Liver (tissue), 9 donors: ENCODE results near the gene TRIO. TPM values are rescaled to one million over a fixed set of nuclear protein-coding genes. Genes with fewer than 3 reads are reported as not detected.

ENCODE experiments used
- DNase-seq: peaks from one replicate; pipeline ENCODE4 v3.0.0-alpha.2; 2017; ENCODE audit warnings: low spot score
- H3K27ac ChIP-seq, 2 donors: one replicate each; pipeline ENCODE4 v1.7.0; 2013; ENCODE audit warnings: inconsistent platforms in 2 of 2, low read length in 2 of 2, control low read depth in 1 of 2, low read depth in 1 of 2, mild to moderate bottlenecking in 1 of 2
- H3K27me3 ChIP-seq, 4 donors: one replicate each; pipeline versions ENCODE4 v1.6.1 to v1.7.0; 2013; ENCODE audit warnings: low read length in 3 of 4, inconsistent platforms in 1 of 4, mild to moderate bottlenecking in 1 of 4, moderate library complexity in 1 of 4; ENCODE audit not compliant: control insufficient read depth in 4 of 4, insufficient read depth in 4 of 4
- H3K36me3 ChIP-seq, 4 donors: one replicate each; pipeline versions ENCODE4 v1.6.1 to v1.7.0; 2013; ENCODE audit warnings: low read length in 3 of 4, mild to moderate bottlenecking in 3 of 4, low read depth in 1 of 4, moderate library complexity in 1 of 4; ENCODE audit not compliant: control insufficient read depth in 4 of 4, insufficient read depth in 3 of 4
- H3K4me1 ChIP-seq, 4 donors: one replicate each; pipeline versions ENCODE4 v1.6.1 to v1.7.0; 2013; ENCODE audit warnings: low read length in 3 of 4, mild to moderate bottlenecking in 3 of 4, moderate library complexity in 1 of 4; ENCODE audit not compliant: control insufficient read depth in 4 of 4, insufficient read depth in 4 of 4
- H3K4me3 ChIP-seq, 3 donors: one replicate each; pipeline versions ENCODE4 v1.6.1 to v1.7.0; 2013; ENCODE audit warnings: low read length in 3 of 3, control low read depth in 1 of 3, low read depth in 1 of 3, mild to moderate bottlenecking in 1 of 3
- H3K9ac ChIP-seq, 2 donors: one replicate each; pipeline ENCODE4 v1.7.0; 2013; ENCODE audit warnings: low read length in 2 of 2, mild to moderate bottlenecking in 2 of 2, moderate library complexity in 2 of 2, control low read depth in 1 of 2, low read depth in 1 of 2
- H3K9me3 ChIP-seq, 4 donors: one replicate each; pipeline versions ENCODE4 v1.6.1 to v1.7.0; 2013; ENCODE audit warnings: low read length in 3 of 4; ENCODE audit not compliant: control insufficient read depth in 4 of 4
- ATF3 ChIP-seq: IDR thresholded peaks from 2 replicates; pipeline ENCODE4 v1.6.1; 2016; ENCODE audit warnings: antibody characterized with exemption
- CTCF ChIP-seq: fragments of 150-350 bp; IDR thresholded peaks from 2 replicates; pipeline ENCODE4 v1.5.1; 2017; ENCODE audit warnings: improper control_type of control experiment, low read depth, low read length; ENCODE audit not compliant: missing input control
- EGR1 ChIP-seq, 2 donors: IDR thresholded peaks; 2 replicates each; pipeline ENCODE4 v1.6.1; 2016 to 2018; ENCODE audit warnings: antibody characterized with exemption in 2 of 2, low read depth in 2 of 2
- FOXA1 ChIP-seq: IDR thresholded peaks from 2 replicates; pipeline ENCODE4 v1.6.1; 2016; ENCODE audit warnings: antibody characterized with exemption
- FOXA2 ChIP-seq: IDR thresholded peaks from 2 replicates; pipeline ENCODE4 v1.6.1; 2016; ENCODE audit warnings: antibody characterized with exemption
- GABPA ChIP-seq, 2 donors: IDR thresholded peaks in 1 of 2; conservative IDR thresholded peaks in 1 of 2; 2 replicates each; pipeline ENCODE4 v1.6.1; 2016; ENCODE audit warnings: antibody characterized with exemption in 2 of 2, mild to moderate bottlenecking in 1 of 2, moderate library complexity in 1 of 2
- HNF4A ChIP-seq, 2 donors: conservative IDR thresholded peaks; 2 replicates each; pipeline ENCODE4 v1.6.1; 2016; ENCODE audit warnings: antibody characterized with exemption in 2 of 2, mild to moderate bottlenecking in 2 of 2
- HNF4G ChIP-seq: IDR thresholded peaks from 2 replicates; pipeline ENCODE4 v1.6.1; 2016; ENCODE audit warnings: antibody characterized with exemption
- JUND ChIP-seq, 2 donors: IDR thresholded peaks; 2 replicates each; pipeline ENCODE4 v1.6.1; 2016; ENCODE audit warnings: antibody characterized with exemption in 2 of 2
- MAX ChIP-seq: IDR thresholded peaks from 2 replicates; pipeline ENCODE4 v1.6.1; 2016; ENCODE audit warnings: antibody characterized with exemption
- NR2F2 ChIP-seq: IDR thresholded peaks from 2 replicates; pipeline ENCODE4 v1.6.1; 2016; ENCODE audit warnings: antibody characterized with exemption
- RAD21 ChIP-seq, 2 donors: IDR thresholded peaks; 2 replicates each; pipeline ENCODE4 v1.6.1; 2016; ENCODE audit warnings: antibody characterized with exemption in 2 of 2, mild to moderate bottlenecking in 2 of 2
- REST ChIP-seq: IDR thresholded peaks from 2 replicates; pipeline ENCODE4 v1.6.1; 2016; ENCODE audit warnings: antibody characterized with exemption, mild to moderate bottlenecking
- RXRA ChIP-seq, 2 donors: IDR thresholded peaks; 2 replicates each; pipeline ENCODE4 v1.6.1; 2017 to 2018; ENCODE audit warnings: antibody characterized with exemption in 2 of 2, mild to moderate bottlenecking in 1 of 2
- SP1 ChIP-seq: IDR thresholded peaks from 2 replicates; pipeline ENCODE4 v1.6.1; 2018; ENCODE audit warnings: antibody characterized with exemption, mild to moderate bottlenecking
- TAF1 ChIP-seq: conservative IDR thresholded peaks from 2 replicates; pipeline ENCODE4 v1.6.1; 2016; ENCODE audit warnings: antibody characterized with exemption, mild to moderate bottlenecking
- YY1 ChIP-seq: IDR thresholded peaks from 2 replicates; pipeline ENCODE4 v1.6.1; 2016; ENCODE audit warnings: antibody characterized with exemption, mild to moderate bottlenecking
- ZBTB33 ChIP-seq: IDR thresholded peaks from 2 replicates; pipeline ENCODE4 v1.6.1; 2016; ENCODE audit warnings: antibody characterized with exemption
- WGBS: extraction: QIAGEN DNeasy Blood & Tissue Kit; methylation state at CpG from one replicate; pipeline ENCODE4 v1.1.7; 2013; 5-methylcytosine and 5-hydroxymethylcytosine counted together
- polyA plus RNA-seq, 2 donors: library from polyadenylated mRNA; stranded (reverse) in 1 of 2; unstranded in 1 of 2; fragments of 200-250 nt in 1 of 2; fragments of >200 nt in 1 of 2; fragmentation: Nextera tagmentation in 1 of 2; extraction: Ambion mirVana in 1 of 2; gene quantifications; one replicate each; pipeline versions ENCODE4 v1.2.1 to v1.2.3, GENCODE V29; 2013 to 2015
- total RNA-seq, 2 donors: library from RNA; depleted of rRNA; stranded (reverse); fragments of >200 nt; gene quantifications; one replicate each; pipeline ENCODE4 v1.2.3, GENCODE V29; 2014
- donor health status: healthy.
- donor health status: healthy.
- donor health status: healthy.
- donor health status: healthy.
- donor health status: healthy.

Gene TRIO
- total and polyA plus RNA-seq, 4 donors: 8.5 to 86.2 (median 16.0) TPM

- no peaks in the 10 kb centered on the region for H3K9me3 ChIP-seq
- DNase-seq: no peak
- H3K27me3 ChIP-seq: no peaks in the 10 kb centered on the region
- H3K9ac ChIP-seq: no peak overlapping the region
- WGBS: 96% methylated on average over 7 of the region's 7 CpGs
- no peak overlapping the region for H3K27ac ChIP-seq
- H3K4me1 ChIP-seq: no peaks in the 10 kb centered on the region
- TF ChIP-seq RXRA (IDR thresholded peaks at IDR 0.05) (no peak), SP1 (no peak), HNF4A (conservative IDR thresholded peaks at IDR 0.05) (no peak), GABPA (IDR thresholded peaks at IDR 0.05 in 1 of 2, conservative IDR thresholded peaks at IDR 0.05 in 1 of 2) (no peak), CTCF (no peak), TAF1 (no peak), FOXA2 (no peak), HNF4G (no peak), ATF3 (no peak), MAX (no peak), YY1 (no peak), FOXA1 (no peak)
- peaks cover 3 to 56% (median 20%) of the 10 kb centered on the region in 4 donors for H3K36me3 ChIP-seq
- no peak overlapping the region for H3K4me3 ChIP-seq
Measured at GRCh38 chr5:14413331-14413750, 270.2 kb downstream of the TRIO start.

- TF ChIP-seq FOXA1 (no peak), EGR1 (IDR thresholded peaks at IDR 0.05; ENCODE audit: low read depth in 2 of 2) (no peak), RXRA (IDR thresholded peaks at IDR 0.05) (no peak), FOXA2 (no peak), ZBTB33 (no peak), ATF3 (no peak), MAX (no peak), TAF1 (no peak), NR2F2 (no peak), SP1 (no peak), RAD21 (IDR thresholded peaks at IDR 0.05) (no peak), GABPA (IDR thresholded peaks at IDR 0.05 in 1 of 2, conservative IDR thresholded peaks at IDR 0.05 in 1 of 2) (no peak), JUND (IDR thresholded peaks at IDR 0.05) (no peak), YY1 (no peak), CTCF (no peak), REST (no peak), HNF4G (no peak), HNF4A (conservative IDR thresholded peaks at IDR 0.05) (no peak)
- Histone ChIP-seq H3K4me1 (no peaks in the 10 kb centered on the region), H3K27me3 (no peaks in the 10 kb centered on the region), H3K4me3 (no peak overlapping the region), H3K9me3 (no peaks in the 10 kb centered on the region), H3K9ac (no peak overlapping the region), H3K27ac (no peak overlapping the region), H3K36me3 (peaks cover 2 to 59% (median 20%) of the 10 kb centered on the region in 4 donors)
- no peak for DNase-seq
- 86% methylated on average over 11 of the region's 11 CpGs for WGBS
Measured at GRCh38 chr5:14414007-14414406, 270.9 kb downstream of the TRIO start.
